AG10803 (cell line): ENCODE data around the gene PRR5.

Source experiments
- DNase-seq: peaks from one replicate; pipeline ENCODE4 v3.0.0; 2010; ENCODE audit warnings: low read depth
- H3K4me3 ChIP-seq: 2 replicates; pipeline ENCODE4 v1.5.1; 2011; ENCODE audit warnings: mild to moderate bottlenecking, low read length, control low read depth
- TF ChIP-seq, protein P1 (sequence below): conservative IDR thresholded peaks from 2 replicates; pipeline ENCODE4 v1.5.1; 2011; ENCODE audit warnings: mild to moderate bottlenecking, low read length, control low read depth, inconsistent platforms

Gene PRR5

DNA sequence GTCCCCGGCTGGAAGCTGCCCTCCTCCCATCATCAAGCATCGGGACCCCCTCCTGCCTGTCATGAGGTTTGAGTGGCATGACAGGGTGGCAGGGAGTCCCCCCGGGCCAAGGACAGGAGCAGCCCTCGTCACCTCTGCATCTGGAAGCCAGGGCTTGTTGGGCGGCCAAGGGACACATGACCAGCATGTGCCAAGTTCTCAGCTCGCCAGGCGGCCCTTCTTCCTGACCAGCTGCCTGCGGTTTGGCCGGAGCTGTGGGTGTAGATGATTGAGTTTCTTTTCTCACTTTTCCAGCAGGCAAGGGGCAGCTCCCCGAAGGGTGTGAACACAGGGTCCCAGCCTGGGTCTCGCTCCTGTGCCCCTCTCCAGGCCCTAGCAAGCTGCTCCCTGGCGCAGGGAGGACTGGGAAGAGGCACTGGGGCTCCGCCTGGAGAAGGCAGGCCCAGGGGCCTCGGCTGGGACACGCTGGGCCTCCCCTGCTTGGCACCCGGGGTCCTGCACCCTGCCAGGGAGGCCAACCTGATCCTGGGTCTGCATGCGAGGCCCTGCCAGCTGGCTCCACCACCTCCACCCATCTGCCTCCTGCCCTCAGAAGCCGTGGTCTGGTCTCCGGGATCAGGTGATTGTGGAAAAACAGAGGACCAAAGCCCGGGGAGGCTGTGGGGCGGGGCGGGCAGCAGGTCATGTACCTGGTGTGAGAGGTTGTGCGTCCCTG is 63.7 kb downstream of the PRR5 start:
- TF ChIP-seq, protein P1, sequence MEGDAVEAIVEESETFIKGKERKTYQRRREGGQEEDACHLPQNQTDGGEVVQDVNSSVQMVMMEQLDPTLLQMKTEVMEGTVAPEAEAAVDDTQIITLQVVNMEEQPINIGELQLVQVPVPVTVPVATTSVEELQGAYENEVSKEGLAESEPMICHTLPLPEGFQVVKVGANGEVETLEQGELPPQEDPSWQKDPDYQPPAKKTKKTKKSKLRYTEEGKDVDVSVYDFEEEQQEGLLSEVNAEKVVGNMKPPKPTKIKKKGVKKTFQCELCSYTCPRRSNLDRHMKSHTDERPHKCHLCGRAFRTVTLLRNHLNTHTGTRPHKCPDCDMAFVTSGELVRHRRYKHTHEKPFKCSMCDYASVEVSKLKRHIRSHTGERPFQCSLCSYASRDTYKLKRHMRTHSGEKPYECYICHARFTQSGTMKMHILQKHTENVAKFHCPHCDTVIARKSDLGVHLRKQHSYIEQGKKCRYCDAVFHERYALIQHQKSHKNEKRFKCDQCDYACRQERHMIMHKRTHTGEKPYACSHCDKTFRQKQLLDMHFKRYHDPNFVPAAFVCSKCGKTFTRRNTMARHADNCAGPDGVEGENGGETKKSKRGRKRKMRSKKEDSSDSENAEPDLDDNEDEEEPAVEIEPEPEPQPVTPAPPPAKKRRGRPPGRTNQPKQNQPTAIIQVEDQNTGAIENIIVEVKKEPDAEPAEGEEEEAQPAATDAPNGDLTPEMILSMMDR = no peak
- no peak overlapping the region for H3K4me3 ChIP-seq
- no peak for DNase-seq

GRCh38 chr22:44773082-44773481 is 71.1 kb downstream of the PRR5 start:
- TF ChIP-seq, protein P1 = no peak
- DNase-seq = no peak
- H3K4me3 ChIP-seq = no peak overlapping the region

GRCh38 chr22:44775862-44776261 is 73.9 kb downstream of the PRR5 start:
- no peak overlapping the region for H3K4me3 ChIP-seq
- TF ChIP-seq, protein P1 = no peak
- no peak for DNase-seq

GRCh38 chr22:44776605-44777363 is 74.8 kb downstream of the PRR5 start:
- TF ChIP-seq, protein P1 = no peak
- no peak for DNase-seq
- no peak overlapping the region for H3K4me3 ChIP-seq

GRCh38 chr22:44777364-44777755 is 75.4 kb downstream of the PRR5 start:
- no peak overlapping the region for H3K4me3 ChIP-seq
- no peak for DNase-seq
- TF ChIP-seq, protein P1 = no peak

- H3K4me3 ChIP-seq = no peak overlapping the region
- no peak for DNase-seq
- TF ChIP-seq, protein P1 = no peak
These were observed 79.0 kb downstream of the PRR5 start for GRCh38 chr22:44780876-44781449.
